Measurements from ENCODE around the gene DOCK2.
A peak's percentile ranks its signal among the peaks of the same experiment; 100 is the strongest.

The DOCK2 gene

GRCh38 chr5:169939731-169940130 lies 302.7 kb downstream of the DOCK2 start:
- no peak for TF ChIP-seq CTCF (conservative IDR thresholded peaks at IDR 0.05; ENCODE audit: low read length)
- H3K4me3 ChIP-seq (ENCODE audit: low read length) = no peak overlapping the region
- no peak for DNase-seq (ENCODE audit: low read depth)

GRCh38 chr5:169941542-169941941 lies 304.5 kb downstream of the DOCK2 start:
- peak; percentile 68 for DNase-seq (ENCODE audit: low read depth)
- TF ChIP-seq CTCF (conservative IDR thresholded peaks at IDR 0.05; ENCODE audit: low read length) = no peak
- no peak overlapping the region for H3K4me3 ChIP-seq (ENCODE audit: low read length)

- DNase-seq (ENCODE audit: low read depth) = peak; percentile 91
- TF ChIP-seq CTCF (conservative IDR thresholded peaks at IDR 0.05; ENCODE audit: low read length) = no peak
- no peak overlapping the region for H3K4me3 ChIP-seq (ENCODE audit: low read length)
Measured at GRCh38 chr5:169942181-169942580, 305.1 kb downstream of the DOCK2 start.

GRCh38 chr5:169943026-169943425 lies 306.0 kb downstream of the DOCK2 start:
- peak; percentile 55 for DNase-seq (ENCODE audit: low read depth)
- no peak for TF ChIP-seq CTCF (conservative IDR thresholded peaks at IDR 0.05; ENCODE audit: low read length)
- no peak overlapping the region for H3K4me3 ChIP-seq (ENCODE audit: low read length)

GRCh38 chr5:169944115-169944514 lies 307.0 kb downstream of the DOCK2 start:
- no peak for DNase-seq (ENCODE audit: low read depth)
- no peak for TF ChIP-seq CTCF (conservative IDR thresholded peaks at IDR 0.05; ENCODE audit: low read length)
- no peak overlapping the region for H3K4me3 ChIP-seq (ENCODE audit: low read length)

- TF ChIP-seq CTCF (conservative IDR thresholded peaks at IDR 0.05; ENCODE audit: low read length) = no peak
- peak overlapping the region; percentile 5 for H3K4me3 ChIP-seq (ENCODE audit: low read length)
- peak; percentile 31 for DNase-seq (ENCODE audit: low read depth)
Measured at GRCh38 chr5:169944922-169945680, 308.0 kb downstream of the DOCK2 start.

GRCh38 chr5:169945831-169946261 lies 308.8 kb downstream of the DOCK2 start:
- DNase-seq (ENCODE audit: low read depth) = peak; percentile 96
- no peak for TF ChIP-seq CTCF (conservative IDR thresholded peaks at IDR 0.05; ENCODE audit: low read length)

More at GRCh38 chr5:169945831-169946261, 308.8 kb downstream of the DOCK2 start:
- H3K4me3 ChIP-seq (ENCODE audit: low read length) = peak overlapping the region; percentile 25

Data from AG10803 (cell line).